ENCODE measurements around the gene ASB18.

The ASB18 gene

DNA sequence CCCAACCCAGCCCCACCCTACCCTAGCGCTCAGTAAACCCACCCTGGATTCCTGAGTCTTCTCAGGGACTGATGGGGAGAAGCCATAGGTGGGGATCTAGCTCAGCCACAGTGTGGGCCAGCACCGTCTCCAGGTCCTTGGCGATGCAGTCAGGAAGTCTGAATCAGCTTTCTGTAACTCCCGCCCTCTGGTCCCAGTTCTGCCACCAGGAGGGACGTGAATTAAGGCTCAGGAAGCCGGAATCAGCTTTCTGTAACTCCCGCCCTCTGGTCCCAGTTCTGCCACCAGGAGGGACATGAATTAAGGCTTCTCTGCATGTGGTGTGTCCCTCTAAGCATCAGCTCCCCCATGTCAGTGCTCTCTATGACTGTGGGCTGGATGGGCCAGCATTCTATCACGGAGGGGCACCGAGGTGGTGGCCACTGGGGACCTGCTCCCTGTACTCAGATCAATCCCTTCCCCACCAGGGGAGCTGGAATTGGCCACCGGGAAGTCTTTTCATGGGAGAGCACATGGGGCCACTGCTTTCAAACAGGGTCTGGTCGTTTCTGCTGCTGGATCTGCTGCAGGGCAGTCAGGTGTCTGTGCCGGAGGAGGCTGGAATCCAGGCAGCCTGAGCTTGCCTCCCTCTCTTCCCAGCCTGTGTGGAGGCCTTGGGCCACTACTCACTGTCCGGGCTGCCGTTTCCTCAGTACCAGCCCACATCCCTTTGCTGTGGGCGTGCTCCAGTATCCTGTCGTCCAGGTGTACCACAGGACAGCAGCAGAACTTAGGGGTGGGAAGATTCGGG, 24.7 kb downstream of the ASB18 start:
- Histone ChIP-seq H3K9me3 (ENCODE audit: insufficient read depth, low read depth, low read length) (no peaks in the 10 kb centered on the region; the same call in 1 of the 2 replicates), H3K9ac (ENCODE audit: low read depth, low read length) (no peak overlapping the region), H3K36me3 (ENCODE audit: insufficient read depth, low read depth, low read length) (no peaks in the 10 kb centered on the region), H3K4me3 (ENCODE audit: low read length) (no peak overlapping the region), H3K27me3 (ENCODE audit: insufficient read depth, low read length) (peaks cover 60% of the 10 kb centered on the region), H3K27ac (ENCODE audit: low read length) (no peak overlapping the region), H3K4me1 (ENCODE audit: insufficient read depth, low read length) (peaks cover 17% of the 10 kb centered on the region)

DNA sequence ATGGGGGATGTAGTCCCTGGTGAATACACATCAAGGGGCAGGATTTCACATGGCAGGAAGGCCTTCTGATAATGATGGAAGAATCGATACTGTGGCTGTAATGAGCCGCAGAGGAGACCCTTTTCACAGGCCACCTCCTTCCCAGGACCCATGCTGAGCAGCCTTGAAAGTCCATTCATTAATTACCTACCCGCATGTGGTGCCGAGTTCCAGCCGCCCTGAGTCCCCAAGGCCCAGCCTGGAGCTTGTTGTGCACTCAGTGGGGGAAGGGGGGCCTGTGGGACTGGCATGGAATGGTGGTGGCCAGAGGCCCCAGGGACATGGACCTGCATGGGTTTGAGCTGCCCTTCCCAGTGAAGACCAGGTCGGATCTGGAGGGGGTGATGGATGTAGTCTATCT, 25.5 kb downstream of the ASB18 start:
- Histone ChIP-seq H3K27ac (ENCODE audit: low read length) (no peak overlapping the region), H3K36me3 (ENCODE audit: insufficient read depth, low read depth, low read length) (no peaks in the 10 kb centered on the region), H3K4me1 (ENCODE audit: insufficient read depth, low read length) (peaks cover 17% of the 10 kb centered on the region), H3K9ac (ENCODE audit: low read depth, low read length) (no peak overlapping the region), H3K9me3 (ENCODE audit: insufficient read depth, low read depth, low read length) (no peaks in the 10 kb centered on the region; the same call in 1 of the 2 replicates), H3K4me3 (ENCODE audit: low read length) (no peak overlapping the region), H3K27me3 (ENCODE audit: insufficient read depth, low read length) (peaks cover 67% of the 10 kb centered on the region)

DNA sequence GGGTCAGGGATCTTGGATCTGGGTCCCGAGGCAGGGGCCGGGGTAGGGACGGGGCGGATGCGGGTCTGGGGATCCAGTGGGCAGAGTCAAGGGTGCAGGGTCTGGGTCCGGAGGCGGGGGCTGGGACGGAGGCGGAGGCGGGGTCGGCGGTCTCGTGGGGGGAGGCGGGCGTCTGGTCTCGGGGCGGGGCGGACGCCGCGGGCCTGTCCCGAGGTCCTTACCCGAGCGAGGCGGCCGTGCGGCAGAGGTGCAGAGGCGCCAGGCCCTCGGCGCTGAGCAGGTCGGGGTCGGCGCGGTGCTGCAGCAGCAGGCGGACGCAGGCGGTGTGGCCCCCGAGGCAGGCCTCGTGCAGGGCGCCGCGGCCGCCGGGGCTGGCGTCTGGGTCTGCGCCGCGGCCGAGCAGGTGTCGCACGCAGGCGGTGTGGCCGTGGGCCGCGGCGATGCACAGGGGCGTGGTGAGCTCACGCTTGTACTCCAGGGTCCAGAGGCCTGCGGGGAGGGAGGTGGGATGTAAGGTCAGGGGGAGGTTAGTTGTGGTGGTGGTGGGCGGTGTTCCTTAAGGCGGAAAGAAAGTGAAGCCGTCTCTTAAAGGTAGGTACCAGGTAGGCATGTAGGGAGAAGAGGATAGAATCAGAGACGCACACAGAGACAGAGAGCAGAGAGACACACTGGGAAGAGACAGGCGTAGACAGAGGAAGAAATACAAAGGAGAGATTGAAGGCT, 26.6 kb downstream of the ASB18 start:
- no peak overlapping the region for H3K9ac ChIP-seq (ENCODE audit: low read depth, low read length)
- H3K27me3 ChIP-seq (ENCODE audit: insufficient read depth, low read length): peaks cover 68% of the 10 kb centered on the region
- no peaks in the 10 kb centered on the region; the same call in 1 of the 2 replicates for H3K9me3 ChIP-seq (ENCODE audit: insufficient read depth, low read depth, low read length)
- peak overlapping the region; percentile 42; the same call in 1 of the 2 replicates for H3K4me3 ChIP-seq (ENCODE audit: low read length)
- H3K27ac ChIP-seq (ENCODE audit: low read length): no peak overlapping the region
- peaks cover 17% of the 10 kb centered on the region for H3K4me1 ChIP-seq (ENCODE audit: insufficient read depth, low read length)
- no peaks in the 10 kb centered on the region for H3K36me3 ChIP-seq (ENCODE audit: insufficient read depth, low read depth, low read length)

DNA sequence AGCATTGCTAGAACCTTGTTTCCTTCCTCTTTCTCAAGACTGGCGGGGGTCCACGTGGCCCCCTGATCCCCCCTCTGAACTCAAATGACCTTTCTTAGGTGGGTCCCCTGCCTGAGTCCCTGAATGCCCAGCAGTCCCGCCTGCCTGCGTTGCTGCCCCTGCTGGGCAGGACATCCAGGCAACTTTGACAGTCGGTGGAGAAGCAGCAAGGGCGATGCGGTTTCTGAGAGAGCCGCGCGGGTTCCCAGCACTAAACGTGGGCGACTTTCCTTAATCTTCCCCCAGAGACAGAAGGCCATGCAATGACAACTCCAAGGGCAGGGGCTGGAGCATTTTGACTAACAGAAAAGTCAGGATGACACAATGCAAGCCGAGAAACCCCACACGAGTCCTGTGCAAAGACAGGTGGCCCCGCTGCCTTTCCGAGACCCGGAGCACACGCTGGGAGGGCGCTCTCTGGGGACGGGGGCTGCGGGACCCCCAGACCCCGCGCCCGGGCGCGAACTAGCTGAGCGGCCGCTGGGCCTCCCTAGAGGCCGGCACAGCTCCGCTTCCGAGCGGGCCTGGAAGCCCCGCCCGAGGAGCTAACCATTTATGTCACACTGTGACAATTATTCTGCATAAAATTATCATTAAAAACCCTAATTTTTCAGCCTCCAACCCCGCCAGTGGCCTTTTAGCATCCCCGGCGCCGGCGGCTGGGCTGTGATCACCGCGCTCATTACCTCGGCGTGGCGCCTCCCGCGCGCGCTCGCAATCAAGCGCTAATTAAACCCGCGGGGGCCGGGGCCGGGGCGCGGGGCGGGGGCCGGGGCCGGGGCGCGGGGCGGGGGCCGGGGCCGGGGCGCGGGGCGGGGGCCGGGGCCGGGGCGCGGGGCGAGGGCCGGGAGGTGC, 27.4 kb downstream of the ASB18 start:
- Histone ChIP-seq H3K9ac (ENCODE audit: low read depth, low read length) (no peak overlapping the region), H3K9me3 (ENCODE audit: insufficient read depth, low read depth, low read length) (no peaks in the 10 kb centered on the region; the same call in 1 of the 2 replicates), H3K27ac (ENCODE audit: low read length) (no peak overlapping the region), H3K27me3 (ENCODE audit: insufficient read depth, low read length) (peaks cover 68% of the 10 kb centered on the region), H3K36me3 (ENCODE audit: insufficient read depth, low read depth, low read length) (no peaks in the 10 kb centered on the region), H3K4me3 (ENCODE audit: low read length) (peak overlapping the region; percentile 55; the same call in 1 of the 2 replicates), H3K4me1 (ENCODE audit: insufficient read depth, low read length) (peaks cover 17% of the 10 kb centered on the region)

DNA sequence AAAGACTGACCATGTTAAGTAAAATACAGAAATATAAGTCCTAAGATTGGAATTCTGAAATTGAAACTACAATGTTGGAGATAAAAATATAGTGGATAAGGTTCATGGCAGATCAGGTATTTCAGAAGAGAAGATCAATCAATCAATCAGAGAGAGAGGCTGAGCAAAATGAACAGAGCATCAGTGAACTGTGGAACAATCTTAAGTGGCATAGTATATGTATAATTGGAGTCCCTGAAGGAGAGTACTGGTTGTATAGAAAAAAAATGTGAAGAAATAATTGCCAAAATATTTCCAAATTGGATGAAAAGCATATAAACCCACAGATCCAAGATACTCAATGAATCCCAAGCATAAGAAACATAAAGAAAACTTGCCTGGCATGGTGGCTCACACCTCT, 35.0 kb downstream of the ASB18 start:
- Histone ChIP-seq H3K27ac (ENCODE audit: low read length) (no peak overlapping the region), H3K27me3 (ENCODE audit: insufficient read depth, low read length) (peaks cover 5% of the 10 kb centered on the region), H3K9me3 (ENCODE audit: insufficient read depth, low read depth, low read length) (peaks cover 18% of the 10 kb centered on the region), H3K9ac (ENCODE audit: low read depth, low read length) (no peak overlapping the region), H3K4me1 (ENCODE audit: insufficient read depth, low read length) (no peaks in the 10 kb centered on the region), H3K36me3 (ENCODE audit: insufficient read depth, low read depth, low read length) (no peaks in the 10 kb centered on the region), H3K4me3 (ENCODE audit: low read length) (no peak overlapping the region)

DNA sequence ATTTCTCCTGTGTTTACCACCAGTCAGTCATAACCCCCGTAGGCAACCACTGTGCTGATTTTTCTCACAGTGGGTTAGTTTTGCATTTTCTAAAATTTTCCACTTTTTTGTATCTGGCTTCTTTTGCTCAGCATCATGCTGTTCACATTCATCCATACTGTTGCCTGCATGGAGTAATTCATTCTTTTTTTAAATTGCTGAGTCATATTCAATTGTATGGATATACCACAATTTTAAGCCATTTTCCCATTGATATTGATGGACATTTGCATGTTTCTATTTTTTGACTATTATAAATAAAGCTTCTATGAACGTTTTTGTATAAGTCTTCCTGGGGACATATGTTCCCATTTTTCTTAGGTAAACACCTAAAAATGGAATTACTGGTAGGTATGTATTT, 40.5 kb downstream of the ASB18 start:
- Histone ChIP-seq H3K9ac (ENCODE audit: low read depth, low read length) (no peak overlapping the region), H3K9me3 (ENCODE audit: insufficient read depth, low read depth, low read length) (peaks cover 21% of the 10 kb centered on the region), H3K36me3 (ENCODE audit: insufficient read depth, low read depth, low read length) (no peaks in the 10 kb centered on the region), H3K4me1 (ENCODE audit: insufficient read depth, low read length) (no peaks in the 10 kb centered on the region), H3K27me3 (ENCODE audit: insufficient read depth, low read length) (no peaks in the 10 kb centered on the region), H3K27ac (ENCODE audit: low read length) (no peak overlapping the region), H3K4me3 (ENCODE audit: low read length) (no peak overlapping the region)

DNA sequence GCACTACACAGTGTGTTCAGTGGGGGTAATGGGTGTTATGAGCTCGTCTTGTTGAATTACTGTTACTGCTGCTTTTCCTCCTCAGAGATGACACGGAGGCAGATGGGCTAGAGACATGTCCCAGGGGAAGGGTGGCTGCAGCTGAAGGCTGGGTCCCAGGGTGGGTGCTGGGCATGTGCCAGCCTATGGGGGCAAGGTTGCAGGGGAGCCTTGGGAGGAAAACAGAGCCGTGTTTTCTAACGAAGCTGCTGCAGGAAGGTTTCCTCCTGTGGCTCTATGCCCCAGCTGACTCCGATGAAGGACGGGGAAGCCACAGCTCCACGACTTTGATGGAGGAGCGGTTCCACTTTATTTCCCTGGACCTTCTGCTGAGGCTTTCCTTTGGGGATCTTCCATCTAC, 42.4 kb downstream of the ASB18 start:
- no peaks in the 10 kb centered on the region for H3K36me3 ChIP-seq (ENCODE audit: insufficient read depth, low read depth, low read length)
- no peaks in the 10 kb centered on the region for H3K4me1 ChIP-seq (ENCODE audit: insufficient read depth, low read length)
- H3K9ac ChIP-seq (ENCODE audit: low read depth, low read length): no peak overlapping the region
- H3K4me3 ChIP-seq (ENCODE audit: low read length): no peak overlapping the region
- H3K9me3 ChIP-seq (ENCODE audit: insufficient read depth, low read depth, low read length): peaks cover 19% of the 10 kb centered on the region
- H3K27ac ChIP-seq (ENCODE audit: low read length): no peak overlapping the region
- H3K27me3 ChIP-seq (ENCODE audit: insufficient read depth, low read length): no peaks in the 10 kb centered on the region

DNA sequence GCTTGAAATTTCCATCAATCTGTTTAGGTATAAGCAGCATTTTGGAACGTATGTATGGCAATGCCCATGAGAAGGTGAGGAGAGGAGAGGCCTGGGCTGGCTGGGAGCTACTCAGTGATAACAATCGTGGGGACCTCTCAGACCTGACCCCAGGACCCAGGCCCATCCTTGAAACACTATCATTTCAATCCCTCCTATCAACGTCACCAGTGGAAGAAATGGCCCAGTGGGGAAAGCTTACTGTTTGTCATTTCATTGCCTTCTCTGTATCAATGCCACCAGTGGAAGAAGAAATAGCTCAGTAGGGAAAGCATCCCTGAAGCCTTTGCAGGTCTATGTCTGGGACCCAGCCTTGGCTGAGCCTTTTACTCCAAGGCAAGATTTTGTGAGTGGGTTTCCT, 44.8 kb downstream of the ASB18 start:
- no peaks in the 10 kb centered on the region for H3K4me1 ChIP-seq (ENCODE audit: insufficient read depth, low read length)
- H3K9me3 ChIP-seq (ENCODE audit: insufficient read depth, low read depth, low read length): peaks cover 15% of the 10 kb centered on the region
- H3K27me3 ChIP-seq (ENCODE audit: insufficient read depth, low read length): no peaks in the 10 kb centered on the region
- H3K27ac ChIP-seq (ENCODE audit: low read length): no peak overlapping the region
- H3K4me3 ChIP-seq (ENCODE audit: low read length): no peak overlapping the region
- H3K9ac ChIP-seq (ENCODE audit: low read depth, low read length): no peak overlapping the region
- no peaks in the 10 kb centered on the region for H3K36me3 ChIP-seq (ENCODE audit: insufficient read depth, low read depth, low read length)

DNA sequence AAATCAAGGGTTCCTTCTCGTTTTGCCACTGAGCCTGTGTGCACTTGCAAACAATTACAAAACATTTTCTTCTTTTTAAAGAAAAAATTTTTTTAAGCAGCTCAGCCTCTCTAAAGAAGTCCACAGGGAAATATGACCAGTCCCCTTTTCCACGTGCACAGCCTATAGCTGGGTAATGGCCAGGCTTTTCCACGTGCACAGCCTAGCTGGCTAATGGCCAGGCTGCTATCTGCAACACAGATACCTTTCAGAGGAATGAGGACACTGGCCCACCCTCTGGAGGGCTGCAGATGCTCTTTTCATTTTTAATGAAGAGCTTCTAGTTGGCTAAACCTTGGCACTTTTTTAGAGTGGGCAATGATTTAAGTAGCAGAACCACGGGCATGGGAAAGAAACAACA, 46.3 kb downstream of the ASB18 start:
- Histone ChIP-seq H3K4me3 (ENCODE audit: low read length) (no peak overlapping the region), H3K36me3 (ENCODE audit: insufficient read depth, low read depth, low read length) (no peaks in the 10 kb centered on the region), H3K9ac (ENCODE audit: low read depth, low read length) (no peak overlapping the region), H3K4me1 (ENCODE audit: insufficient read depth, low read length) (no peaks in the 10 kb centered on the region), H3K9me3 (ENCODE audit: insufficient read depth, low read depth, low read length) (no peaks in the 10 kb centered on the region), H3K27me3 (ENCODE audit: insufficient read depth, low read length) (no peaks in the 10 kb centered on the region), H3K27ac (ENCODE audit: low read length) (no peak overlapping the region)

DNA sequence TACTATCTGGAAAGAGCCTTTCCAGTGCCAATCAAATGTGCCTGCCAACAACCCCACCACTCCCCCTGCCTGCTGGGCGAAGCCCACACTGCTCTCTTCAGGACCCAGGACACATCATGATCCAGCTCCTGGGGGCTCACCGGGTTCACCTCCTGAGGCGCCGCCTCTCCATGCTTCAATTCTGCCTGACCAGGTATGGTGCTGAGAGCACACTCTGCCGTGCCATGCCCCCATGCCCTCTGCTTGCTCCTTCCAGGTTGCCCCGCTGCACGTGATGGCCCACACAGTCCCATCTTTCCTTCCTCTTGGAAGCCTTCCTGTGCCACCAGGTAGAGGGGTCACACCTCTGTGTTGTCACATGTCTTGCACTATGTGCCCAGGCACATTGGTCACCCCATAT, 47.5 kb downstream of the ASB18 start:
- no peaks in the 10 kb centered on the region for H3K4me1 ChIP-seq (ENCODE audit: insufficient read depth, low read length)

DNA sequence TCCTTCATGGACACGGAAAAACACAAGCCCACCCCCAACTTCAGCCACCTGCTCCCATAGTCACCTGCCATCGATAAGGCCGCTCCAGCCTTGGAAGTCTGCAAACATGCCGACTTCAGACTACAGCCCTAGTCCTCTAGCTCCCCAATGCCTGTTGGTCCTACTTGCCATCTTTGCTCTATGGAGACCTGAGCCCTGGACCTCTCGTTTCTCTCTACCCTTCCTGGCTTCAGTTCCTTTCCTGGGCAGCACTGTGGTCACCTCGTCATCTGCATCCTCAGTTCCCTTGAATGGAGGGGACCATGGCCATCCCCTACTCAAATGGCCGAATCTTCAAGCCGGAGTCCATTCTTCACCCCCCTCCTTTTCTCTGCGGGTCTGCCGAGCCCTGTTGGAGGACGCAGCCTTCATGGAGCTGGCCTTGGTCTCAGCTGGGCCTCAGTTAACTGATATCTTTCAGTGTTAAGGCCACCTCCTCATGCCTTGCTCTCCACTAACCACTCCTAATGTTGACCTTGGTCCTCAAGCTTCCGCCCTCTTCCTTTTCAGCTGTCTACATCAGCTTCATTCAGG, 48.4 kb downstream of the ASB18 start:
- Histone ChIP-seq H3K27ac (ENCODE audit: low read length) (no peak overlapping the region), H3K36me3 (ENCODE audit: insufficient read depth, low read depth, low read length) (no peaks in the 10 kb centered on the region), H3K27me3 (ENCODE audit: insufficient read depth, low read length) (no peaks in the 10 kb centered on the region), H3K4me1 (ENCODE audit: insufficient read depth, low read length) (no peaks in the 10 kb centered on the region), H3K4me3 (ENCODE audit: low read length) (no peak overlapping the region), H3K9ac (ENCODE audit: low read depth, low read length) (no peak overlapping the region), H3K9me3 (ENCODE audit: insufficient read depth, low read depth, low read length) (no peaks in the 10 kb centered on the region)

More for the DNA sequence above, 47.5 kb downstream of the ASB18 start:
- no peak overlapping the region for H3K27ac ChIP-seq (ENCODE audit: low read length)
- no peak overlapping the region for H3K9ac ChIP-seq (ENCODE audit: low read depth, low read length)
- H3K36me3 ChIP-seq (ENCODE audit: insufficient read depth, low read depth, low read length): no peaks in the 10 kb centered on the region
- no peak overlapping the region for H3K4me3 ChIP-seq (ENCODE audit: low read length)
- no peaks in the 10 kb centered on the region for H3K27me3 ChIP-seq (ENCODE audit: insufficient read depth, low read length)
- H3K9me3 ChIP-seq (ENCODE audit: insufficient read depth, low read depth, low read length): no peaks in the 10 kb centered on the region

Data from iPS-20b (cell line).